Endothelial cell of coronary artery (primary cell): ENCODE results near the gene PTPRZ1. TPM values are rescaled to one million over a fixed set of nuclear protein-coding genes. Genes with fewer than 3 reads are reported as not detected.

Source experiments
- total RNA-seq: library from RNA; depleted of rRNA; stranded (reverse); fragments of >200 nt; gene quantifications from 2 replicates; pipeline ENCODE4 v1.2.3, GENCODE V29; 2014

The PTPRZ1 gene
- 0.56 TPM in 1 of 2 replicates, not detected in the other for total RNA-seq

GRCh38 chr7:121872831-121873288 lies at the start of gene PTPRZ1:
TSS of gene PTPRZ1 (plus strand) at chr7:121873161. CDS start at chr7:121873500, 339 bp downstream.

